HK-2 (cell line): ENCODE measurements around the gene CPM.
A peak's percentile ranks its signal among the peaks of the same experiment; 100 is the strongest.
"Not testable (repeated sequence)": the region's sequence is repeated elsewhere in the genome, so short reads cannot be mapped to it uniquely, and the experiment has no call there.

Source experiments
- DNase-seq: peaks from one replicate; pipeline ENCODE4 v3.0.0-alpha.2; 2018; ENCODE audit not compliant: unreplicated experiment

CPM gene

DNA sequence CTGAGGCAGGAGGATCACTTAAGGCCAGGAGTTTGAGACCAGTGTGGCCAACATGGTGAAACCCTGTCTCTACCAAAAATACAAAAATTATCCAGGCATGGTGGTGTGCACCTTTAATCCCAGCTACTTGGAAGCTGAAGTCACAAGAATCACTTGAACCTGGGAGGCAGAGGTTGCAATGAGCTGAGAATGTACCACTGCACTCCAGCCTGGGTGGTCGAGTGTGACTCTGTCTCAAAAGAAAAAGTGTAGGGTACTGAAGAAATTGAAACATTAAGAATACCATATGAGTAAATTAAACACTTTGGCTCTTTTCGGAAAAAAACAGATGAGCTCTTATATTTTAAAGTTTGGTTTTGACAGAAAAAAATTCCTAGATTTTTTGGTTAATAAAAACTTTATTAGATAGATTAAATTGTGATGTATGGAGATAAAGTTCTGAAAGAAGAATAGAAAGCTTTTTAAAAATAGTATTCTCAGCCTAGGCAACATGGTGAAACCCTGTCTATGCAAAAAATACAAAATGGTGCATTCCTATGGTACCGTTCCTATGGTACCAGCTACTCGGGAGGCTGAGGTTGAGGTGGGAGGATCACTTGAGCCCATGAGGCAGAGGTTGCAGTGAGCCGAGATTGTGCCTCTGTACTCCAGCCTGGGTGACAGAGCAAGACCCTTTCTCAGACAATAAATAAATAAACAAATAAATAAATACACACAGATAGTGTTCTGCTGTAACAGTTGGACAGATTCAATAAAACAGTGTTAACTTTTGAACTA, 104.9 kb downstream of the CPM start:
- no peak for DNase-seq

DNA sequence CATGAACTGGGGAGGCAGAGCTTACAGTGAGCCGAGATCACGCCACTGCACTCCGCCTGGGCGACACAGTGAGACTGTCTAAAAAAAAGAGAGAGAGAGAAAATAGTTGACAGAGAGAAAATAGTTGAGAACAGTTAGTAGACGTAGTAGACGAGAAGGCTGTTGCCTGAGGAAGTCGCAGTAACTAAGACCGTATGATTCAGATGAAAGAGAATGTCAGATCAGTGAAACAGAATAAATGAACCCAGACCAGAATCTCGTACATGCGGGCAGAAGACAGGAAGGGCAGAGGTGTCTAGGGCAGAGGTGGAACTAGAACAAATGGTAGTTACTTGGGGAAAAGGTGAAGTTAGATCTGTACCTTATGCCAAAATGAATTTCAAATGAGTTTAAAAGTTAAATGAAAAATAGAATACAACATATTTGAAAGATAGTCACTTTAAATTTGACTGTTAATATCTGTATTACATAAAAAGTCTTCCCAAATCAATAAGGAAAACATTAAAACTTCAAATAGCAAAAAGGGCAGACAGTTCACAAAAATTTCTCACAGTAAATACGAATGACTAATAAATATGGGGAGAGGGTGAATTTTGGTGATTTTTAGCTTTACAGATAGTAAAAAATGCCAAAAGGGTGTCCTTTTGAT, 107.3 kb downstream of the CPM start:
- DNase-seq: no peak

DNA sequence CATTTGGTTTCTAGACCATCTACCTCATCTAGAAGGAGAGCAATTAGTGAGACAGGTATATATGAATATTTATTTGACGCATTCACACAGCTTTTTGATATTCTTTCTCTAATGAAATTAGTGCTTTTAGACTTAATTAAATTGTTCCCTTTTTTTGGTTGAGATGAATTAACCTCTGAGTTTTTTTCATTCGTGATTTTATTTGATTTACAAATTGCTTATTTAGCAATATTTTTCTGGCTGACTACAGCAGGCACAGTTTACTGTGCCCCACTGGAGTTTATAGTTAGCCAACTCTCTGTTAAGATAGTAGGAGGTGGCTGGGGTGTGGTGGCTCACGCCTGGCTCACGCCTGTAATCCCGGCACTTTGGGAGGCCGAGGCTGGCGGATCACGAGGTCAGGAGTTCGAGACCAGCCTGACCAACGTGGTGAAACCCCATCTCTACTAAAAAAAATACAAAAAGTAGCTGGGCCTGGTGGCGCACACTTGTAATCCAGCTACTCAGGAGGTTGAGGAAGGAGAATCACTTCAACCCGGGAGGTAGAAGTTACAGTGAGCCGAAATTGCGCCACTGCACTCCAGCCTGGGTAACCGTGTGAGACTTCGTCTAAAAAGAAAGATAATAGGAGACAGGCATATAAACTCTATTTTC, 108.2 kb downstream of the CPM start:
- DNase-seq: no peak

DNA sequence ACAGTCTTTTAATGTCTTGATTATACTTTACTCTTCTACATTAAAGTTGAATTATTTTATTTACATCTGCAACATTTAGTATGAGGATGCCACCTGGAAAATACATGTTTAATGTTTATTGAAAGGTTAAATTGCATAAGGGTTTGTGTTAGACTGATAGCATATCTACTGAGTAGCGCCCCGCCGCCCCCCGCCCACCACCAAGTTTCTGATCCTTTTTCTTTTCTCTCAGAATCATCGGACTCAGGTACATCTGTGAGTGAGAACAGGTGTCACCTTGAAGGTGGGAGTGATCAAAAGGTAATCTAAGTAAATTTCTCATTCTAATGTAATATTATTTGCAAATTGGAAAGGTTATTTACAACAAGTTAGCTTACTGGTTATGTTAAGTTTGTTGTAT, 108.8 kb downstream of the CPM start:
- DNase-seq: no peak

DNA sequence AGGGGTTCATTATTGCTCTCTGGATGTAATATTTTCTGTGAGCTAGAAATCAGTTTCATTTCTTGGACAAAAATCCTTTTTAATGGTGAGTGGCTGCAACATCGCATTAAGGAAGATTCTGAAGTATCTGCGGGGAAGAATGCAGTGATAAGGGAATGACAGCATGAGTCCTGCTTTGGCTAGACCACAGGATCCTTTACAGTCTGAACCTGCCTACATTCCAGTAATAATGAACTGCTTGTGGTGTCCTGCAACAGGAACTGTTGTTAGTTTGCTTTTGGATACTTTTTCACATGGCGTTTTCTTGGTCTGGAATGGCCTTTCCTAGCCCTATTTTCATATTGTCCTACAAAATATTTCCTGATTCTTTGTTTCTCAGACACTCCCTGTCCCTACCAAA, 109.3 kb downstream of the CPM start:
- no peak for DNase-seq

DNA sequence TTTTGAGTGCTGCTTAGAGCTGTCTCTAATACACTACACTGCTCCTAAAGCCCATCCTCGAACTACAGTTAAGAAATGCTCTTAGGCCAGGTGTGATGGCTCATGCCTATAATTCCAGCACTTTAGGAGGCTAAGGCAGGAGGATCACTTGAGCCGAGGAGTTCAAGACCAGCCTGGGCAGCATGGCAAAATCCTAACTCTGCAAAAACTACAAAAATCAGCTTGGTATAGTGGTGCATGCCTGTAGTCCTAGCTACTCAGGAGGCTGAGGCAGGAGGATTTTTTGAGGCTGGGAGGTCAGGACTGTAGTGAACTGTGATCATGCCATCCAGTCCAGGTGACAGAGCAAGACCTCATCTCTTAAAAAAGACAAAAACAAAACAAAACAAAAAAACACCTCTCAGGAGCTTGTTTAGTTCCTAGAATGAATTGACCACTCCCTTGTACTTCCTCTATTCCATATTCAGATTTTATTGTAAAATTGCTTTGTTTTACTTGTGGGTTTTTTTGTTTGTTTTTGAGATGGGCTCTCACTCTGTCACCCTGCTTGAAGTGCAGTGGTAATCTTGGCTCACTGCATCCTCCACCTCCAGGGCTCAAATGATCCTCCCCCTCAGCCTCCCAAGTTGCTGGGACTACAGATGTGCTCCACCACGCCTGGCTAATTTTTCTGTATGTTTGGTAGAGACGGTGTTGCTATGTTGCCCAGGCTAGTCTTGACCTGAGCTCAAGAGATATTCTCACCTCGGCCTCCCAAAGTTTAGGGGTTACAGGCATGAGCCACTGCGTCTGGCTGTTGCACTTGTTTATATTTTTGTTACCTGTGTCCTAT, 111.4 kb downstream of the CPM start:
- no peak for DNase-seq

DNA sequence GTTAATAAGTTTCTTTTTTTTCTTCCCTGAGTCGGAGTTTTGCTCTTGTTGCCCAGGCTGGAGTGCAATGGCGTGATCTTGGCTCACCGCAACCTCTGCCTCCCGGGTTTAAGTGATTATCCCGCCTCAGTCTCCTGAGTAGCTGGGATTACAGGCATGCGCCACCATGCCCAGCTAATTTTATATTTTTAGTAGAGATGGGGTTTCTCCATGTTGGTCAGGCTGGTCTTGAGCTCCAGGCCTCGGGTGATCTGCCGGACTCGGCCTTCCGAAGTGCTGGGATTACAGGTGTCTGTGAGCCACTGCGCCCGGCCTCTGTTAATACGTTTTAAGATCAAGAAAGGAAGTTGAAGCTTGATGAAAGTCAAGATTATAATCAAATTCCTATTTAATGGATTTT, 113.5 kb downstream of the CPM start:
- not testable (repeated sequence) for DNase-seq

DNA sequence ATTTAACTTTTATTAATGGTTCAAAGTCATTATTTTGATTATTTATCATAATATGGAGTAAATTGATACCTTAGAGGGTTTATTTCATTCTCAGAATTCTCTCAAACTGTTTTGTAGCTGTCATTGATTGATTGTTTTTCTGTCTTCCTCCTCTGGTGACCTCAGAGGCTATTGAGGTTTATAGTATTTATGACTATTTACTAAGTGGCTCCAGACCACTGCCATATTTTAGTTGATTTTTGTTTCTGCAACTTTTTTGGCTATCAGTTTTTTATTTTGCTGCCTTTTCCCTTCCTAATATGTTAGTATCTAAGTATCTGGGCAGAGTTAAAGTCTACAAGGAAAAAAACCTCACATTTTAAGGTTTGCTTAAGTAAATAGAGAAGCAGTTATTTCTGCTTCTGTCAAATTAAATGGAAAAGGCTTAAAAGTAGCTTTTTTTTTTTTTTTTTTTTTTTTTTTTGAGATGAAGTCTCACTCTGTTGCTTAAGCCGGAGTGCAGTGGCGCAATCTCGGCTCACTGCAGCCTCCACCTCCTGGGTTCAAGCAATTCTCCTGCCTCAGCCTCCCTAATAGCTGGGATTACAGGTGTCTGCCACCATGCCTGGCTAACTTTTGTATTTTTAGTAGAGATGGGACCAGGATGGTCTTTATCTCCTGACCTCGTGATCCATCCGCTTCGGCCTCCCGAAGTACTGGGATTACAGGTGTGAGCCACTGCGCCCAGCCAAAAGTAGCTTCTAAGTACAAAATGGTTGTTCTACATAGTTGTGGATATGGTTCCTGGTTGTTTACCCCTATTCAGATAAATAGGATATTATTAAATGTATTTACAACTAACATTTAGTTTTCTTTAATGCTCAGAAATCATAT, 116.8 kb downstream of the CPM start:
- no peak for DNase-seq

DNA sequence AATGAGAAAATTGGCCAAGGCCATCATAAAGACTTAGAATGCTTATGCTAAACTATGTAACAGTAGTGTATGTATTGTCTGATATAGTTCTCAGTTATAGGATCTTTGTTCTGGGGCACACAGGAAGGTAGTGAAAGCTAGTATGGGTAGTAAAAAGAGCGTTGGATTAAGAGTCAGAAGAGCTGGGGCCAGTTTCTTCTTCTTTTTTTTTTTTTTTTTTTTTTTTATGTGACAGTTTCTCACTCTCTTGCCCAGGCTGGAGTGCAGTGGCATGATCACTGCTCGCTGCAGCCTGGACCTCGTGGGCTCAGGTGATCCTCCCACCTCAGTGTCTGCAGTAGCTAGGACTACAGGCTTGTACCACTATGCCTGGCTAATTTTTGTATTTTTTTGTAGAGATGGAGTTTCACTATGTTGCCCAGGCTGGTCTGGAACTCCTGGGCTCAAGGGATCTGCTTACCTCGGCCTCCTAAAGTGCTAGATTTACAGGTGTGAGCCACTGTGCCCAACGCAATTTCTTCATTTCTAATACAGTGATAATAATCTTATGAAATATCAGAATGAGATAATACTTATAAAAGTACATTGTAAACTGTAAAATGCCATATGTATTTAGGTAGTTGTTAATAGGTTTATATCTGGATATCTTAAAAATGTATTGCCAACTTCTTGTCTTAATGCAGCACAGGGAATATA, 117.6 kb downstream of the CPM start:
- DNase-seq: no peak

DNA sequence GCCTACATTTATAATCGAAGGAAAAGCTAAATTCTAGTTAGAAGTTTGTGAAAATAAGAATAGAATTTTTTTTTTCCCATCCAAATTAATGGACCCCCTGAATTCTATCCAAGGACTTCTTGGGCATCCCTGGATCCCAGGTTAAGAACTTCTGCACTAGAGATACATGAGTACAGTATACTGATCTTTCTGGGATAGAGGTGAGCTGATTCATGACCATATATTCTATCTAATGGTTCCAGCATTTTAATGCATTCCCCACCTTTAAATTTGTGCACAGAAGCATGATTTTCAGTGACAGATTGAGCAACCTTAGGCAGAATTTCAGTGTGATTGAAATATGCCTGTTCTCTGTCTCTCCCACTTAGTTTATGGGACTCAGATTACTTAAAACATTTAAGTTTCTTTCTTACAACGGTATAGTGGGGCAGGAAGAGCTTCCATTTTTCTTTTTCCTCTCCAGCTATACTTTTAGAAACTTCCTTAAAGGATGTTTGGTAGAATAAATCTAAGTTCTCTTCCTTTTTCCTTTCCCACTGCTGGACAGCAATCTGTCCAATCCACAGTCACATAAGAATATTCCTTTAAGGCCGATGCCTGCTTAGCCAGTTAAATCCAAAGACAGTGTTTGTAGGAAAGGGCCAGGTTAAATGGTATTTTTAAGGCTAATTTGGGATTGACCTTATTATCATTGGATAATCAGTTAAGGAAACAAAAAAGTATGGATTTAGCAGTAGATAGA, 118.3 kb downstream of the CPM start:
- DNase-seq: no peak

DNA sequence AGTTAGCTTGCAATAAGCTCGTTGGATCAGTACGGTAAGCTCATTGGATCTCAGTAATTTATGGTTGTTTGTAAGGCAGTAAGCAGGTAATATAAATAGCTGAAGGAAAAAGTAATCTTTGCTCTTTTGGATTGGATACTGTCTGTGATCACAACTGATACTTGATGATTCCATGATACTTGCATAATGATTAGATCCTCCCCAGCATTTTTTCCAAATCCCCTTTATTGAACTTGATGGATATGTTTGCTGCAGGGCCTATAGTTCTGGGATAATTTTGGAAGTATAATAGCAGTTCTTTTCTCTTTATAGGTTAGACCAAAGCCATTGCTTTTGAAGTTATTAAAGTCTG, 119.8 kb downstream of the CPM start:
- DNase-seq: no peak

DNA sequence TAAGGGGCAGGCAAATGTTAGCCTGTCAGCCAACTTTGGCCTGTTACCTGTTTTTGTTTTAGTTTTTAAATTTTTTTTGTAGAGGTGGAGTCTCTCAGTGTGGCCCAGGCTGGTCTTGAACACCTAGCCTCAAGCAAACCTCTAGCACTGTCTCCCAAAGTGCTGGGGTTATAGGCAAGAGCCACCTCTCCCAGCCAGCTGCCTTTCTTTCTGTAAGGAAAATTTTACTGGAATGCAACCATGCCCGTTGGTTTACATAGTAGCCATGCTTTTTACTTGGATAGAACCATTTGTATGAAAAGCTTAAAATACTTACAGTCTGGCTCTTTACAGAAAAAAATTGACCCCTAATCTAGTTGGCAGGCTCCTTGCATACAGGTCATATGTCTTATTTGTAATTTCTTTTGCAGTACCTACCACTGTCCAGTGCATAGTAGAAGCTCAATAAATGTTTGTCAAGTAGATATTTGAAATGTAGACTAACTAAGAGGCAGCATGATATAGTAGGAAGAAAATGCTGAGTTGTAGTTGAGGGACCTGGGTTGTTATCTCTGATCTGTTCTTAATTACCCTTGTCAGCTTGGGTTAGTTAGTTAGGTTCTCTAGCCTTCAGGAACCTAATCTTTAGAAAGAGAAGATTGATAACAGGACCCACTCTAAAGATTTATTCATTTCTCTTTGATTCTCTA, 120.3 kb downstream of the CPM start:
- no peak for DNase-seq

DNA sequence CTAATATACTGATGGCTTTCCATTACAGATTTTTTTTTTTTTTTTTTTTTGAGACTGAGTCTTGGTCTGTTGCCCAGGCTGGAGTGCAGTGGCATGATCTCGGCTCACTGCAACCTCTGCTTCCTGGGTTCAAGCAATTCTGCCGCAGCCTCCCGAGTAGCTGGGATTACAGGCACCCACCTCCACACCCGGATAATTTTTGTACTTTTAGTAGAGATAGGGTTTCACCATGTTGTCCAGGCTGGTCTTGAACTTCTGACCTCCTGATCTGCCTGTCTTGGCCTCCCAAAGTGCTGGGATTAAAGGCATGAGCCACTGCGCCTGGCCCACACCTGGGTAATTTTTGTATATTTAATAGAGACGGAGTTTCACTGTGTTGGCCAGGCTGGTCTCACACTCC, 121.4 kb downstream of the CPM start:
- DNase-seq: not testable (repeated sequence)

DNA sequence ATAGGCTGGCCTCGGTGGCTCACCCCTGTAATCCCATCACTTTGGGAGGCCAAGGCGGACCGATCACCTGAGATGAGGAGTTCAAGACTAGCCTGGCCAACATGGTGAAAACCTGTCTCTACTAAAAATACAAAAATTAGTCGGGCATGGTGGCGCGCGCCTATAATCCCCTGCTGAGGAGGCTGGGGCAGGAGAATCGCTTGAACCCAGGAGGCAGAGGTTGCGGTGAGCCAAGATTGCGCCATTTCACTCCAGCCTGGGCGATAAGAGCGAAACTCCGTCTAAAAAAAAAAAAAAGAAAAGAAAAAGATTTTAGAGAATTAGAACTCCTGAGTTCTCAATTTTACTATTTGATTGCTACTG, 123.0 kb downstream of the CPM start:
- not testable (repeated sequence) for DNase-seq

DNA sequence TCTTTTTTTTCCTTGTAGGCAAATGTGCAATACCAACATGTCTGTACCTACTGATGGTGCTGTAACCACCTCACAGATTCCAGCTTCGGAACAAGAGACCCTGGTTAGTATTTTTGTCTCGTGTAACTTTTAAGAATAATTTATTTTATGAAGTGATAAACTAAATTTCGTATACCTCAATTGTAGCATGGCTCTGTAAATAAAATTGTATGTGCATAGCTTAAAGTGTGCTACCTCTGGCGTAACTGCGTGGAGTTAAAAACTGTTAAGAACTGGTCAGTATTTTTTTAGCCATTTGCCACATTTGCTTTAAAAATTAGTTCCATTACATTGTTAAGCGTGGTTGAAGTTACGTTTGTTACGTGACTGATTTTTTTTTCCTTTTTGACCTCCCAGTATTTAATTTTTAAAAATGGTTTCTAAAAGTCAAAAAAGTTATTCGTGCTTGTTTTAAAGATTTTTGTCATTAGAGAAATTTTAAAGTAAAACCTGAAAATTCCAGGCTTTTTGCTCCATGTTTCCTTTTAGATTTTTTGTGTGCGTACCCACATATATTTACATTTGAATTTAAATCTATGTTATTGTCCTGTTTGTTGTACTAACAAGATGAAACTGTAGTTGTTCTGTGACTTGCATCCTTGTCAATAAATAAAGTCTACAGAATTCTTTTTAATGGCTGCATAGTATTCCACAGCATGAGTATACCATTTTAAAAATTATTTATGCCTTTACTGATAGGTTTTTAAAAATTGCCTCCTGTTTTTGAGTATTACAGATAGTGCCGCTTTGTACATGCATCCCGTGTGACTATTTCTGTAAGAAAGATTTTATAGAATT, 123.6 kb downstream of the CPM start:
- DNase-seq: no peak

DNA sequence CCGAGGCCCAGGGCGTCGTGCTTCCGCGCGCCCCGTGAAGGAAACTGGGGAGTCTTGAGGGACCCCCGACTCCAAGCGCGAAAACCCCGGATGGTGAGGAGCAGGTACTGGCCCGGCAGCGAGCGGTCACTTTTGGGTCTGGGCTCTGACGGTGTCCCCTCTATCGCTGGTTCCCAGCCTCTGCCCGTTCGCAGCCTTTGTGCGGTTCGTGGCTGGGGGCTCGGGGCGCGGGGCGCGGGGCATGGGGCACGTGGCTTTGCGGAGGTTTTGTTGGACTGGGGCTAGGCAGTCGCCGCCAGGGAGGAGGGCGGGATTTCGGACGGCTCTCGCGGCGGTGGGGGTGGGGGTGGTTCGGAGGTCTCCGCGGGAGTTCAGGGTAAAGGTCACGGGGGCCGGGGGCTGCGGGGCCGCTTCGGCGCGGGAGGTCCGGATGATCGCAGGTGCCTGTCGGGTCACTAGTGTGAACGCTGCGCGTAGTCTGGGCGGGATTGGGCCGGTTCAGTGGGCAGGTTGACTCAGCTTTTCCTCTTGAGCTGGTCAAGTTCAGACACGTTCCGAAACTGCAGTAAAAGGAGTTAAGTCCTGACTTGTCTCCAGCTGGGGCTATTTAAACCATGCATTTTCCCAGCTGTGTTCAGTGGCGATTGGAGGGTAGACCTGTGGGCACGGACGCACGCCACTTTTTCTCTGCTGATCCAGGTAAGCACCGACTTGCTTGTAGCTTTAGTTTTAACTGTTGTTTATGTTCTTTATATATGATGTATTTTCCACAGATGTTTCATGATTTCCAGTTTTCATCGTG, 124.4 kb downstream of the CPM start:
- DNase-seq: peak; percentile 81

DNA sequence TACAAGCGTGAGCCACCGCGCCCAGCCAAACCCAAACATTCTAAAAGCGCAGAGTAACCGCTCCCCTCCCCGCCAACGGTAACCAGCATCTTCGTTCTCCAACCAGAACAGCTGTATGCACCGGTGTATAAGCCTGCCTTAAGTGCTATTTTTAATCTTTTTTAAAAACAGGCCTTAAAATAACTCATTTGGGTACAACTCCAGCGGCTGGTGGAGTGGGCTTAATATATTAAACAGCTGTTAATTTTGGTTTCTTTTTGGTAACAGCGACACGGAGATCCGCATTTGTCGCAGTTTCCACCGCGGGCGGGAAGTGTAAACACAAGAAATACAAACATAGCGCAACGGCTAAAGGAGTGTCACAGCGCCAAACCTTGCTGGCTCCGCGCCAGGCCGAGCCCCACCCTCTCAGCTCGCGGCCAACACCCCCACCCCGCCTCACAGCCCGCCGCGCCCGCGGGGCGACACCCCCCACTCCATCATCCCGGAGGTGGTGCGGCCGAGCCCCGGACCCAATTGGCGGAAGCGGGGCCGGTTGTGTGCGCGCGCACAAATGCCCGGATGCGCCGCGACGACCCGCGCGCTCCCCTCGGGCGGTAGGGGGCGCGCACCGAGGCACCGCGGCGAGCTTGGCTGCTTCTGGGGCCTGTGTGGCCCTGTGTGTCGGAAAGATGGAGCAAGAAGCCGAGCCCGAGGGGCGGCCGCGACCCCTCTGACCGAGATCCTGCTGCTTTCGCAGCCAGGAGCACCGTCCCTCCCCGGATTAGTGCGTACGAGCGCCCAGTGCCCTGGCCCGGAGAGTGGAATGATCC, 125.2 kb downstream of the CPM start, which contains the start of gene MDM2:
Gene MDM2, plus strand, starts transcription at position 602 of the 812 bp plus-strand sequence. CDS start 301 bp downstream, outside the sequence.
- DNase-seq: peak; percentile 90
